DMS79 (cell line): Measurements from ENCODE around the gene PRTN3.
A peak's percentile ranks its signal among the peaks of the same experiment; 100 is the strongest.
"Not testable (repeated sequence)": the region's sequence is repeated elsewhere in the genome, so short reads cannot be mapped to it uniquely, and the experiment has no call there.

Experiments used
- DNase-seq: peaks from one replicate; lab custom pipeline; 2025; lab: John Stamatoyannopoulos, UW

Gene PRTN3

DNA sequence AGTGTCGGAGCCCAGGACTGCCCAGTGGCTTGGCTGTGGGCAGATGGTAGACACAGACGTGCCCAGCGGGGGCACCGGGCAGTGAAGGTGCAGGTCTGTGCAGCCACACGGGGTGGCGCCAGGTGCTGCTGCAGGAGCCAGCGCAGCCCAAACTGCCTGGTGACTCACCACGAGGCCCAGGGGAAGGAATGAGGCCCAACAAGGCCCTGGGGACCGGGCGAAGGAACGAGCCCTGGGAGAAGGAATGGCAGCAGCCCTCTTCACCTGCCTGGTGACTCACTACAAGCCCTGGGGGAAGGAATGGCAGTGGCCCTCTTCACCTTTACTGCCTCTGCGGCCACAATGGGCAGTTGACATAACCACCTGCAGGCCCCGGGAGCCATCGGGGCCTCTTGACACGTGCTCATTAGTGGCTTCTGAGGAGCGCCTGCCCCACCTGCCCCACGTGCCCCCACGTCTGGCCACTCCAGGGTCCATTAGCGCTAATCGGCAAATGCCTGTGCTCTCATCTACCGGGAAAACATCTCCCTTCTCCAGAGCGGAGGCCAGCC is 42.9 kb downstream of the PRTN3 start:
- DNase-seq: peak; percentile 87

DNA sequence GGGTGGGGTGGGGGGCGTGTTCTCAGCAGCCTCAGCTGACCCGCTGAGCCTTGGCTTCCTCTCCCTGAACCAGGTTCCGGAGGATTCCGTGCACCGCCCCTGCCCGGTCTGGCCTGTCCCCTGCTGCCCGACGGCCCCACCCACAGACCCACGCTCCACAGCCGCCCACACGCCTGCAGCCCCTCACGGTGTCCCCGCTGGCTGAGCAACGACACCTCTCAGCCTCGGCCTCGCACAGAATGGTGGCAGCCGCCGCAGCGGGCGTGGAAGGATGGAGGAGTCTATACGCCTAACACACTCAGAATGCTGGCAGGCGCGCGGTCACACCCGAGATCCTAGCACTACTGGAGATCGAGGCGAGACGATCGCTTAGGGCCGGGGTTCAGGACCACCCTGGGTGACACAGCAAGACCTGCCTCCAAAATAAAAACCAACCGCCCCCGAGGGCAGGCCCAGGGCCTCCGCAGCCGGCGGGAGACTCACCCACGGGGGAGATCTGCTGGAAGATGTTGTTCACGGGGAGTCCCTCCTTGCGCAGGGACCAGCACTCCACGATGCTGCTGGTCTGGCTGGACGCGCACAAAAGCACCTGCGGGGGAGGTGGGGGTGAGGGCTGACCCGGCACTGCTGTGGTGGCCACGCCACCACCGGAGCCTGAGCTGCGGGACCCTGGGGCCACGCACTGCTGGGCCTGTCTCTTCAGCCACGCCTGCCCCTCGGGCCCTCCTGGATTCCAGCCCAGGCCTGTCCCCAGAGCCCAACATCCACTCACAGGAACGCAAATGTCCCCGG is 43.8 kb downstream of the PRTN3 start:
- no peak for DNase-seq

DNA sequence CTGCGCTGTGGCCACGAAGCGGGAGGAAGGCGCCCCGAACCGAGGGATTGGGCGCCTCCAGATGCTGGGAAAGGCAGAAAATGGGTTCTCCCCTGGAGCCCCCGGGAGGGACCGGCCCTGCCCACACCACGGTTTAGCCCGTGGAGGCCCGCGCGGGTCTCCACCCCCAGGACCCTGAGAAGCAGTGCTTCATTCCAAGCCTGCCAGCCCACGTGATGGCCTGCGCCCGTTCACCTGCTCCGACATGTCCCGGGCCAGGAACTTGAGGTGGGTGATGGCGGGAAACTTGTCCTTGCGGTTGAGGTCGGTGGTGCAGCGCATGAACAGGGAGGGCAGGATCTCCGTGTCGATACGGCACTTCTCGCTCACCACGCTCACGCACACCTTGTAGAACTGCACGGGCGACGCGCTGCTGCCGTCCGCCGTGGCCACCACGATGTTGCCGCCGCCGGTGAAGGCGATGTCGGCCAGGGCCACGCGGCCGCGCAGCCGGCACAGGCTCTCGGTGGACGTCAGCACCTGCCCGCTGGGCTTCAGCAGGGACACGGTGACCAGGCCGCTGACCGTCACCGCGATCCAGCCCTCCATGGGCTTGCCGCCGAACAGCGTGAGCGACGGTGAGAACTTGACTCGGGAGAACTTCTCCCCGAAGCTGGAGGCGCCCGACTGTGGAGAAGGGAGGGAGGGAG is 44.9 kb downstream of the PRTN3 start:
- DNase-seq: no peak

DNA sequence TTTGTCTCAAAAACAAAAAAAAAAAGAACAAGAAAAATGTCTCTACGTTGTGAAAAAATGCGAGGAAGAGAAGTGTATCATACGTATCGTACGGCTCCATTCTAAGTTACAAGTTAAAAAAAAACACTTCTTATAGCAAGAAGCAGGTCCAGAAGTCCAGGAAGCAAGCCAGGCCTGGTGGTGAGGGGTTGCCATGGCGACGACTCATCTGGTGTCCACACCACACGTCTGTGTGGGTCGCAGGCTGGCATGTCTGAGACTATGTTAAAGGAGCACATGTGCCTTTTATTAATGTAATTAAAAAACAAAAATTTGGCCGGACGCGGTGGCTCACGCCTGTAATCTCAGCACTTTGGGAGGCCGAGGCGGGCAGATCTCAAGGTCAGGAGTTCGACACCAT is 46.3 kb downstream of the PRTN3 start:
- DNase-seq: no peak

DNA sequence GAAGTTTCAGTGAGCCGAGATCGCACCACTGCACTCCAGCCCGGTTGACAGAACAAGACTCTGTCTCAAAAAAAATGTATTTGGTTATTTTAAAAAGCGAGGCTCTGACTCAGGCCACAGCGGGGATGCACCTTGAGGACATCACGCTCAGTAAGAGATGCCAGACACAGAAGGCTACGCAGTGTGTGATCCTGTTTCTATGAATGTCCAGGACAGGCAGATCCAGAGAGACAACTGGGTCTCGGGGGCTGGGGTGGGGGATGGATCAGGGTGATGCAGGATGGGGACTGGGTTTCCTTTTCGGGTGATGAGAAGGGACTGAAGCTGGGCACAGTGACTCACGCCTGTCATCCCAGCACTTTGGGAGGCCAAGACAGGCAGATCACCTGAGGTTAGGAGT is 46.8 kb downstream of the PRTN3 start:
- no peak for DNase-seq

DNA sequence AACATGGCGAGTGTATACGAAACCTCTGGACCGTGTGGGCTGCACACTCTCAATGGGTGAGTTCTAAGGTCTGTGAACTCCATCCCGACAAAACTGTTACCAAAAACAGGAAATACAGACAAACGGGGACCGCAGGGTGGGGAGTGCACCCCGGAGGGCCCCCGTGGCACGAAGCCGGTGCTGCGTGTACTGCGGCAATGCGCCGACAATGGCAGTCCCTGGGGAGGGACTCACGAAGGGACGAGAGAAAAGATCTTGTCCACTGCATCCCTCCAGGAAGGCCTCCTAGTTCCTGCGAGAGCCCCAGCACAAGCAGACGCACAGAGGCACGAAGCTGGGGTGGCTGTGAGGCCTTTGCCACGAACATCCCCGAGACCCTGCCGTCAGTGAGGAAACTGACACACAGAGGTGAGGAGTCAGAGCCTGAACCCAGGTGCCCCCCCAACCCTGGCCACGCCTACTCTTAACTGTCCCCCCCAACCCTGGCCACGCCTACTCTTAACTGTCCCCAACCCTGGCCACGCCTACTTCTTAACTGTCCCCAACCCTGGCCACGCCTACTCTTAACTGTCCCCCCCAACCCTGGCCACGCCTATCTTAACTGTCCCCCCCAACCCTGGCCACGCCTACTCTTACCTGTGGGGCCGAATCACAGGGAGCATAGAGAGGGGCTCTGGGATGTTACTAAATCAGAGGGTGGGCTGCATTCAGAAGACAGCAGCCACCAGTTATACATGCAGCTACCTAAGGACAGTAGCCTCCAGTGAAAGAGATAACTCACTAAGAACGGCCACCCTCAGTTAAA is 48.0 kb downstream of the PRTN3 start:
- DNase-seq: no peak

DNA sequence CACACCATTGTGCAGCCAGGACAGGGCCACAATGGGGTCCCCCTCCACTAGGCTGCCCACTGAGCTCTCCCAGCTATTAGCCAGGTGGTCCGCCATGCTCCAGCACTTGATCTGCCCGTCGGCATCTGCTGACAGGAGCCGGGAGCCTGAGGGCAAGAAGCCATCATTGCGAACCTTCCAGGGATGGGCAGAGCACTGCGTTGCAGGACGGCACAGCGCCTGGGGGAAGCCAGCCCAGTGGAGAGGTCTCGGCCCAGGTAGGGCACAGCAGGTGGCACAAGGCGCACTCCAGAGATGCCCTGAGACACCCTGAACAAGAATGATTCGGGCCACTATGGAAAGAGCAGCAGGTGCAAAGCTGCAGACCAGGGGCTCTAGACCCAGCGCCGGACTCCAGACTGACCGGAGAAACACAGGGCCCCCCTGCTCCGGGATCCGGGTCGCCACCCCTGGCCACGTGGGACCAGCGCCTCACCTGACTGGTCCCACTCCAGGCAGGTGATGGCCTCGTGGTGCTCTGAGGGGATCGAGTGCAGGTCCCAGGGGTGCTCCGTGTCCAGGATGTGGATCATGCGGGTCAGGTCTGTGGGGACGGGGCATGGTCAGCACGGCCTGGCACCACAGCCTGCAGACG is 49.0 kb downstream of the PRTN3 start:
- no peak for DNase-seq

DNA sequence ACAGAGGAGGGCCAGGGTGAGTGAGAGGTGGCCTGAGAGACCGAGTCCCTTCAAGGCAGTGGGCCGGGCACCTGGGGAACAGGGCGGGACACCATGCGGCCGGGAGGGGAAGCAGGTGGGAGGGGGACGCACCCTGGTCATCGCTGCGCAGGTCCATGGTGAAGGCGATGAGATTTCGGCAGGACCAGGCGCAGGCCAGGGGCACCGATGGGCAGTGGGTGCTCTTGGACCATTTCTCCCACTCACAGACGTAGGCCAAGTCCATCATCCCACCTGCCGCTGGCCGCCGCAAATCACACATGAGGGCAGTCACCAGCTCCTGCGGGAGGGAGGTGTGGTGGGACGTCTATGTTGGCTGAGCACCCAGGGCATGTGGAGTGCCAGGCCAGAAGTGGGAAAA is 50.0 kb downstream of the PRTN3 start:
- no peak for DNase-seq

DNA sequence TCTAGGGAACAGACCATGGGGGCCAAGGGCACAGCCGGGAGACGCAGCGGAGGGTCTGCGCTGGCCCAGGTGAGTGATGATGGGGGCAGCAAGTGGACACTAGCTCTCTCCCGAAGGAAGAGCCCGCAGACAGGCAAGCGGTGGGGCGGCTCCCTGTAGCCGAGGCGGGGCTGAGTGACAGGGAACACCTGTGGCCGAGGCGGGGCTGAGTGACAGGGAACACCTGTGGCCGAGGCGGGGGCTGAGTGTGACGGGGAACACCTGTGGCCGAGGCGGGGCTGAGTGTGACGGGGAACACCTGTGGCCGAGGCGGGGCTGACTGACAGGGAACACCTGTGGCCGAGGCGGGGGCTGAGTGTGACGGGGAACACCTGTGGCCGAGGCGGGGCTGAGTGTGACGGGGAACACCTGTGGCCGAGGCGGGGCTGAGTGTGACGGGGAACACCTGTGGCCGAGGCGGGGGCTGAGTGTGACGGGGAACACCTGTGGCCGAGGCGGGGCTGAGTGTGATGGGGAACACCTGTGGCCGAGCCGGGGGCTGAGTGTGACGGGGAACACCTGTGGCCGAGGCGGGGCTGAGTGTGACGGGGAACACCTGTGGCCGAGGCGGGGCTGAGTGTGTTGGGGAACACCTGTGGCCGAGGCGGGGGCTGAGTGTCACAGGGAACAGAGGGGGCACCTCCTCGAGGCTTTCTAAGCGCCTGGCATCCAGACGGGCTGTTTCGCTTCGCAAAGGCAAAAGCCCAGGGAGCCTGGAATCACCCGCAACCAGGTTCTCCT is 50.8 kb downstream of the PRTN3 start:
- not testable (repeated sequence) for DNase-seq

DNA sequence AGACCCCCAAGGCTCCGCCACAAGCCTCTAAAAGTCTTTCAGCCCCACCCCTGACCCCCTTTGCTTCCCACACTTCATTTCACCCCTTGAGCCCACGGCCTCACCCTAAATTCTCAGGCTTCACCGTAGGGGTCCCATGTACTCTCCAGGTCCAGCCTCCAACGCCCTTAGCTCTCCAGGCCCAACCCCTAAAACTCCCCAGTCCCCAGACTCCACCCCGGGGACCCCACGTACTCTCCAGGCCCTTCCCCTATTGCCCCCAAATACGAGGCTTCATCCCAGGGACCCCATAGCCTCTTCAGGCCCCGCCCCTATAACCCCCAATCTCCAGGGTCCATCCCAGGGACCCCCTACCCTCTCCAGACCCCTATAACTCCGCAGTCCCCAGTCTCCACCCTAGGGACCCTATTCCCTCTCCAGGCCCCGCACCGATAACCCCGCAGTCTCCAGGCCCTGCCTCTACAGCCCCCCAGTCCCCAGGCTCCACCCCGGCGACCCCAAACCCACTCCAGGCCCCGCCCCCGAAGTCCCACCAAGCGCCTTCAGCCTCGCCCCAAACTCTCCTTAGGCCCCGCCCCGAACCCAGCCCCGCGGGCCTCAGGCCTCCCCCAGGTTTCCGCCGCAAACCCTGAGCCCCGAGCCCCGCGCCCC is 51.6 kb downstream of the PRTN3 start:
- no peak for DNase-seq

DNA sequence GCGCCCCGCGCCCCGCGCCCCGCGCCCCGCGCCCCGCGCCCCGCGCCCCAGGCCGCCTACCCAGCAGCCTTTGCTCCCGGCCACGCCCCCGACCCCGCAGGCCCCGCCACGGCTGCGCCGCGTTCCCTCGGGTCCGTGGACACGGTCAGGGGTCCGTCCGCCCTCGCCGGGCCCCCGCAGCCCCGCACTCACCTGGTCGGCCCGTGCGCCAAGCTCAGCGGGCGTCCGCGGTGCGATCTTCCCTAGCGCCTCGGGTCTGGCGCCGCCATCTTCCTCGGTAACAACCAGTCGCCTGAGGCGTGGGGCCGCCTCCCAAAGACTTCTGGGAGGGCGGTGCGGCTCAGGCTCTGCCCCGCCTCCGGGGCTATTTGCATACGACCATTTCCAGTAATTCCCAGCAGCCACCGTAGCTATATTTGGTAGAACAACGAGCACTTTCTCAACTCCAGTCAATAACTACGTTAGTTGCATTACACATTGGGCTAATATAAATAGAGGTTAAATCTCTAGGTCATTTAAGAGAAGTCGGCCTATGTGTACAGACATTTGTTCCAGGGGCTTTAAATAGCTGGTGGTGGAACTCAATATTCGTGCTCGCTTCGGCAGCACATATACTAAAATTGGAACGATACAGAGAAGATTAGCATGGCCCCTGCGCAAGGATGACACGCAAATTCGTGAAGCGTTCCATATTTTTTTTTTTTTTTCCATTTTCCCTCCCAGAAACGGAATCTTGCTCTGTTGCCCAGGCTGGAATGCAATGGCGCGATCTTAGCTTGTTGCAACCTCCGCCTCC is 52.3 kb downstream of the PRTN3 start, which contains the start of the genes MED16 and RNU6-9:
Gene MED16, minus strand, starts transcription at position 294 of the 796 bp plus-strand sequence. CDS start 2,056 bp downstream, outside the sequence.
Gene RNU6-9, plus strand, starts transcription at position 591 of the 796 bp plus-strand sequence.
- peak; percentile 71 for DNase-seq

DNA sequence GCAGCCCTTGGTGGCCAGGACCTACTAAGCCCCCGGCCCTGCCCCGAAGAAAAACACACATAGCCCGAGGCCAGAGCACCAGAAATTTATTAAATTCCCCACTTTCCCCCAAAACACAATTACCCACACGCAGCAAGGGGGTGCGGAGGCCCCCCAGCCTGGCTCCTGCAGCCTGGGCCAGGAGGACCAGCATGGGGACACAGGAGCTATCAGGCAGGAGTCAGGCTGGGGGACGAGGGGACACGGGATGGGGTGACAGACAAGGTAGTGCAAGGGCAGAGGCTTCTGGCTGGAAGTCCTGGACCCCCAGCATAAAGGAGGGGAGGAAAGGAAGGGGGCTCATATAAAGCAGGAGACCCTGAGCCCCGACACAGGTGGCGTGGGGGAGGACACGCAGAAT is 55.6 kb downstream of the PRTN3 start:
- no peak for DNase-seq

DNA sequence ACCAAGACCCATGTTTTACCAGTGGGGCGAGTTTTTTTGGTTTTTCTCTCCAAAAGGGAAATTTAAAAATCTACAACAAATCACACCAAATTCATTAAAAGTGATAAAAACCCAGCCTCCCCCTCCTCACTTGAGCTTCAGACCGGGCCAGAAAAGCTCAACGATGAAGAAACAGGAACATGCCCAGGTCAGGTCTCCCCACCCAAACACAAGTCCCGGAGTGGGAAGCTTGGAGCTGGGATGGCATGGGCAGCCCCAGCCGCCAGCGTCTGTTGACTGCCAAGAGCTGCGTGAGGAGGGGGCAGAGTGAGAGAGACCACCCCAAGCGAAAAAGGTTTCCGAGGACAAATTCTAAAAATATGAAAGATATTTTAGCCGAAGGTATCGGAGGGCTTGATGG is 56.2 kb downstream of the PRTN3 start:
- DNase-seq: no peak

DNA sequence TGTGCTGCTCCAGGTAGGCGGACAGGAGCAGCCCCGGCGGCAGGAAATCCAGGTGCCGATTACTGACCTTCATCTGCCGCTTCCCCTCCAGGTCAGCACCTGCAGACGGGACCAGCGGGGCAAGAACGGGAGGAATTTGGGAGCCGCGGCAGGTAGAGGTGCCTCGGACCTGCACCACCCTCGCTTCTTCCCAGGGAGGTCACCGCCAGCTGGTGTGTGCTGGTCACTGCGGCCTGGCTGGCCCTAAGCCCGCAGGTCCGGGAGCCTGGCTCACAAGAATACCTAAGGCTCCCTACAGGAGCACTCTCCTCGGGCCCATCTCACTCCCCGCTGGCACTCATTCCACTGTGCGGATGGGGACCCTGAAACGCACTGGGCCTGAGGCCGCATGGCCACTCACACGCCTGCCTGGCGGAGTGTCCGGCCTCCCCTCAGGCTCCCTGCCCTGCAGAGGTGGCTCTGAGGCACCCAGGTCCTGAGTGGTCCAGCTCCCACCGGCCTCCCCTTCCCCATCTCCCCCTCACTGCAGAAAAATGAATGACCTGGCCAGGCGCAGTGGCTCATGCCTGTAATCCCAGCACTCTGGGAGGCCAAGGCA is 56.7 kb downstream of the PRTN3 start:
- DNase-seq: no peak
